Astrocyte (in vitro differentiated cells and primary cell): ENCODE results near the gene CEACAM19.

ENCODE experiments used
- EZH2 ChIP-seq: IDR thresholded peaks from 2 replicates; pipeline ENCODE4 v1.6.1; 2012; ENCODE audit warnings: mild to moderate bottlenecking, low read length, inconsistent platforms; ENCODE audit not compliant: insufficient read depth
- TF ChIP-seq, protein P1 (sequence below): IDR thresholded peaks from 2 replicates; pipeline ENCODE4 v1.5.1; 2011; ENCODE audit warnings: low read depth, mild to moderate bottlenecking, inconsistent platforms, low read length, moderate library complexity; ENCODE audit not compliant: insufficient read depth

DNA sequence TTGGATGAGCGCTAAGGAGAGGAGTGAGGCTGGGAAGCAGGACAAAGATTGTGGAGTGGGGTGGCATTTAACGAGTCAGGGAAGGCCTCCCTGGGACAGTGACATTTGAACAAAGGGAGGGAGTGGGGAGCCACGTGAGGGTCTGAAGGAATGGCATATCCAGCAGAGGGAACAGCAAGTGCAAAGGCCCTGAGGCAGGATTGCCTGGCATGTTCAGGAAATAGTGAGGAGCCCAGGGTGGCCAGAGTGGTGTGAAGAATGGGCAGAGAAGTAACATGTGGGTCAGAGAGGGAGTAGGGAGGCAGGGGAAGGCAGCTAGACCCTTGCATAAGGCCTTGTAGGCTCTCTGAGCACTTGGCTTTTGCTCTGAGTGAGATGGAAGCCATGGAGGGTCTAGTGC is 42.5 kb upstream of the CEACAM19 start:
- TF ChIP-seq, protein P1, sequence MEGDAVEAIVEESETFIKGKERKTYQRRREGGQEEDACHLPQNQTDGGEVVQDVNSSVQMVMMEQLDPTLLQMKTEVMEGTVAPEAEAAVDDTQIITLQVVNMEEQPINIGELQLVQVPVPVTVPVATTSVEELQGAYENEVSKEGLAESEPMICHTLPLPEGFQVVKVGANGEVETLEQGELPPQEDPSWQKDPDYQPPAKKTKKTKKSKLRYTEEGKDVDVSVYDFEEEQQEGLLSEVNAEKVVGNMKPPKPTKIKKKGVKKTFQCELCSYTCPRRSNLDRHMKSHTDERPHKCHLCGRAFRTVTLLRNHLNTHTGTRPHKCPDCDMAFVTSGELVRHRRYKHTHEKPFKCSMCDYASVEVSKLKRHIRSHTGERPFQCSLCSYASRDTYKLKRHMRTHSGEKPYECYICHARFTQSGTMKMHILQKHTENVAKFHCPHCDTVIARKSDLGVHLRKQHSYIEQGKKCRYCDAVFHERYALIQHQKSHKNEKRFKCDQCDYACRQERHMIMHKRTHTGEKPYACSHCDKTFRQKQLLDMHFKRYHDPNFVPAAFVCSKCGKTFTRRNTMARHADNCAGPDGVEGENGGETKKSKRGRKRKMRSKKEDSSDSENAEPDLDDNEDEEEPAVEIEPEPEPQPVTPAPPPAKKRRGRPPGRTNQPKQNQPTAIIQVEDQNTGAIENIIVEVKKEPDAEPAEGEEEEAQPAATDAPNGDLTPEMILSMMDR: no peak
- no peak for TF ChIP-seq EZH2
